Left ventricle myocardium inferior (tissue), 1 donor: ENCODE data around the gene SNRPA. TPM values are rescaled to one million over a fixed set of nuclear protein-coding genes. Genes with fewer than 3 reads are reported as not detected.

Experiments
- DNase-seq: peaks from one replicate; pipeline ENCODE4 v3.0.0-alpha.2; 2020
- H3K27ac ChIP-seq: fragments of 200-600 bp; replicated peaks from 2 replicates; pipeline ENCODE4 v1.8.0; 2021
- H3K27me3 ChIP-seq: fragments of 200-600 bp; 2 replicates; pipeline ENCODE4 v1.8.0; 2021; ENCODE audit warnings: low read depth
- H3K36me3 ChIP-seq: fragments of 200-600 bp; 2 replicates; pipeline ENCODE4 v1.8.0; 2021
- H3K4me1 ChIP-seq: fragments of 200-600 bp; 2 replicates; pipeline ENCODE4 v1.8.0; 2021
- H3K4me3 ChIP-seq: fragments of 200-600 bp; 2 replicates; pipeline ENCODE4 v1.8.0; 2021; ENCODE audit warnings: mild to moderate bottlenecking, moderate library complexity
- H3K9me3 ChIP-seq: fragments of 200-600 bp; replicated peaks from 2 replicates; pipeline ENCODE4 v1.8.0; 2021
- intact Hi-C: fragments of 100-400 bp; cut with micrococcal nuclease; formaldehyde crosslinking; loops from one replicate; pipeline ENCODE4 v1.11.0; 2022
- total RNA-seq: library from RNA; stranded (reverse); fragmentation: NEBNext Ultra II Directional; extraction: Animal tissue kit (Norgen Biotek cat#: 25700); gene quantifications from one replicate; pipeline ENCODE4 v1.2.1, GENCODE V29; 2021
- TF ChIP-seq, protein P1 (sequence below): fragments of 200-600 bp; IDR thresholded peaks from 2 replicates; pipeline ENCODE4 v1.8.0; 2021; ENCODE audit warnings: antibody characterized with exemption, mild to moderate bottlenecking, borderline replicate concordance
- donor health status: DM: no; HTN: yes; CAD: no; lungs with severe emphysema.

Gene SNRPA
- total RNA-seq, 1 donor from 2014 or later: 27.9 TPM

DNA sequence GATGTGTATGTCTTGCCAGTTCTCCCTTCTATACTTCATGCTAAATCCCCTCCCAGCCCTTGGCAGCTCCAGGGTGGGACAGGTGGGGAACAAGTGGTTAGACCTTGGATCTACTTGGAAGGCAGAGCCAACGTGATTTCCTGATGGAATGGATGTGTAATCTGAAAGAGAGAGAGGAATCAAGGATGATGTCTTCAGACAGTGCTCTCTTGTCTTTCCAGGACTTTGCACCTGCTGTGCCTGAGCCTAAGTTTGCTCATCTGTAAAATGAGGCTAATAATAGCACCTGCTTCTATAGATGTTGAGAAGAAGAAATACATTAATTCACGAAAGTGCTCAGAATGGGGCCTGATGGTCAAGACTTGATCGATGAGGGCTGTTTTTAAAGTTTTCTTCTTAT lies 41.0 kb downstream of the SNRPA start:
- peaks cover 25% of the 10 kb centered on the region for H3K36me3 ChIP-seq

DNA sequence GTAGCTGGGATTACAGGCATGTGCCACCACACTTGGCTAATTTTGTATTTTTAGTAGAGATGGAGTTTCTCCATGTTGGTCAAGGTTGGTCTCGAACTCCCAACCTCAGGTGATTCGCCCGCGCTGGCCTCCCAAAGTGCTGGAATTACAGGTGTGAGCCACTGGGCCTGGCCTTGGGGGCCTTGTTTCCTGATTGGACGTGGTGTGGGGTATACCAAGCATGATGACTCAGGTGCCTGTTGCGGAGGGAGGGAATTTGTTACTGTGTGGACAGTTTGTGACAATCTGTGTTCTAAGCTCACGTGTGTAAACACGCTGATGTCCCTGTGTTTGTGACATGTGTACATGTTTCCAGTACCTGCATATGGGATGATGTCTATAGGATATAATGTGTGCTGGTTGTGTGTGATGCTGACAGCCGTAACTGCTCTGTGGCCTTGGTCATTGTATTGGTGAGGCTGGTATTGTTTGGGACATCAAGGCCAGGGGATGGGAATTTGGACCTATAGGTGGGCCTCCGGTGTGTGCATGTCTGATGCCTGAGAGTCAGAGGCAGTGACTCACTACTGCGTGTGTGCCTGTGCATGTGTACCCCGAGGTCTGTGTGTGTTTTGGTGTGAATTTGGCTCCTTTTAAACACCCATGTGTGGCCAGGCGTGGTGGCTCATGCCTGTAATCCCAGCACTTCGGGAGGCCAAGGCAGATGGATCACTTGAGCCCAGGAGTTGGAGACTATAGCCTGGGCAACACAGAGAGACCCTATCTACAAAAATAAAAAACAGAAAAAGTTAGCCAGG lies 46.4 kb downstream of the SNRPA start:
- DNase-seq: no peak
- Histone ChIP-seq H3K4me1 (peaks cover 39% of the 10 kb centered on the region), H3K36me3 (peaks cover 29% of the 10 kb centered on the region), H3K27me3 (no peaks in the 10 kb centered on the region), H3K9me3 (no peaks in the 10 kb centered on the region), H3K4me3 (peak overlapping the region; percentile 97), H3K27ac (peak overlapping the region; percentile 99)
- intact Hi-C loops: no loop called here
- TF ChIP-seq, protein P1, sequence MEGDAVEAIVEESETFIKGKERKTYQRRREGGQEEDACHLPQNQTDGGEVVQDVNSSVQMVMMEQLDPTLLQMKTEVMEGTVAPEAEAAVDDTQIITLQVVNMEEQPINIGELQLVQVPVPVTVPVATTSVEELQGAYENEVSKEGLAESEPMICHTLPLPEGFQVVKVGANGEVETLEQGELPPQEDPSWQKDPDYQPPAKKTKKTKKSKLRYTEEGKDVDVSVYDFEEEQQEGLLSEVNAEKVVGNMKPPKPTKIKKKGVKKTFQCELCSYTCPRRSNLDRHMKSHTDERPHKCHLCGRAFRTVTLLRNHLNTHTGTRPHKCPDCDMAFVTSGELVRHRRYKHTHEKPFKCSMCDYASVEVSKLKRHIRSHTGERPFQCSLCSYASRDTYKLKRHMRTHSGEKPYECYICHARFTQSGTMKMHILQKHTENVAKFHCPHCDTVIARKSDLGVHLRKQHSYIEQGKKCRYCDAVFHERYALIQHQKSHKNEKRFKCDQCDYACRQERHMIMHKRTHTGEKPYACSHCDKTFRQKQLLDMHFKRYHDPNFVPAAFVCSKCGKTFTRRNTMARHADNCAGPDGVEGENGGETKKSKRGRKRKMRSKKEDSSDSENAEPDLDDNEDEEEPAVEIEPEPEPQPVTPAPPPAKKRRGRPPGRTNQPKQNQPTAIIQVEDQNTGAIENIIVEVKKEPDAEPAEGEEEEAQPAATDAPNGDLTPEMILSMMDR: no peak

More for the DNA sequence above, 41.0 kb downstream of the SNRPA start:
- no peaks in the 10 kb centered on the region for H3K9me3 ChIP-seq
- no peak overlapping the region for H3K27ac ChIP-seq
- intact Hi-C loops: no loop called here
- H3K4me3 ChIP-seq: no peak overlapping the region
- no peaks in the 10 kb centered on the region for H3K4me1 ChIP-seq
- no peak for DNase-seq
- no peaks in the 10 kb centered on the region for H3K27me3 ChIP-seq
- TF ChIP-seq, protein P1: no peak

DNA sequence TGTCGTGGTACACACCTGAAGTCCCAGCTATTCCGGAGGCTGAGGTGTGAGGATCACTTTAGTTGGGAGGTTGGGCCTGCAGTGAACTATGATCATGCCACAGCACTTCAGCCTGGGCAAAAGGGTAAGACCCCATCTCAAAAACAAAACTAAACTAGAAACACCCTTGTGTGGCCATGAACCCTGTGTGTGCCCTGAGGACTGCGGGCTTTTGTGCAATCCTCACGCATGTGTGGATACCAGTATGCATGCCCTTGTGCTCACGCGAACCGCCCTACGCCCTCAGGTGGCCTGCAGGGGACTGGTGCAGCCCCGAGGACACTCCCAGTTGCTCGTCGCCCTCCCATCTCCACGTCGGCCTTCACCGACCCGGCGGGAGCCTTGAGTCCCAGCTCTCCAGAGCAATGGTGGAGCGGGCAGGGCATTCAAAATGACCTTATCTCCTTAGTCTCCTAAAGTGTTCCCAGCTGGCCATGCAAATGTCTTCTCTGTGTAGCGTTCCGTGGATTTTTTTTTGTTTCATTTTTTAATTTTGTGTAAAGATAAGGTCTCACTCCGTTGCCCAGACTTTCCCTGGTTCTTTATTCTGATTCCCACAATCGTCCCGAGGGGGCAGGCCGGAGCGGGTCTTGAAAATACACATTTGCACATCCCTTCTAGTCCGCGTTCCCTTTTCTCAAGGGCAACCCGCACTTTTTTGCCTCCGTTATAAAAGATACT lies 47.1 kb downstream of the SNRPA start:
- peak; percentile 60 for DNase-seq
- peaks cover 21% of the 10 kb centered on the region for H3K36me3 ChIP-seq
- H3K4me1 ChIP-seq: peaks cover 47% of the 10 kb centered on the region
- intact Hi-C loops: no loop called here
- H3K27ac ChIP-seq: peak overlapping the region; percentile 99
- no peaks in the 10 kb centered on the region for H3K27me3 ChIP-seq
- peak overlapping the region; percentile 97 for H3K4me3 ChIP-seq
- H3K9me3 ChIP-seq: no peaks in the 10 kb centered on the region
- TF ChIP-seq, protein P1: peak; percentile 57

DNA sequence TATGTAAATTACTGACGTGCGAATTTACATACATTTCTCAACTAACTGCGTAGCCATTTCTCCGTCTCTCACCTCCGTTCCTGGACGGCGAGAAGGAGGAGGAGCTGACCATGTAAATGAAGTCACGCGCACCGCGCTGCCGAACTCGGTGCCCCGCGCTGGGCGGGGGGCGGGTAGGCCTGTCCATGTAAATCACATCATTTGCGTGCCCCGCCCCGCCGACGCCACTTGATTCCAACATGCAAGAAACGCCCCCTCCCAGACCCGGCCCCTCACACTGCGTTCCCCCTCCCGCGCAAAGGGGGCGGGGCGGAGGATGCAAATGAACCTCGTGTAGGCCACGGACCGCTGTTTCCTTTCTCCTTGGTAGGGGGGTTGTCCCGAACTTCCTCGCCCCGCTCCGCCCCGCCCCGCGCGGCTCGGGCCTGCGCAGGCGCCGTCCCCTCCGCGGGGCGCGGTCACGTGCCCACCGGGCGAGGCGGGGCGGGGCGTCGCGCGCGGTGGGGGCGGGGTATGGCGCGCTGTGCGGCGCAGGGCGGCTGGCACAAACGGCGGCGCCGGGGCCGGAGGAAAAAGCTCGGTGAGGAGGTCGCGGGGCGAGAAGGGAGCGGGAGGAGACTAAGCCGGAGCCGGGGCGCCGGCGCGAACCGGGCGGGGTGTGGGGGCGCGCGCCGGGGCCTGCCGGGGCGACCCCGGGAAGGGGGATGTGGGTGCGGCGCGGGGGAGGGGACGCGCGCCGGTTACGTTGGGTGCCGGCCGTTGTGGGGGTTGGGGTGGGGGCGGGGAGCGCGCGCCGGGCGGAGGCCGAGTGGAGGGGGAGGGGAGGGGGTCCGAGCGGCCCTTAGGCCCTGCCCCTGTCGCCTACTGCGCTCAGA lies 47.9 kb downstream of the SNRPA start, which contains the start of gene EGLN2:
Gene EGLN2 (plus strand): TSS at position 509 of the 875 bp plus-strand sequence. CDS start 1,382 bp downstream, outside the sequence.
- TF ChIP-seq, protein P1: no peak

More for the DNA sequence above, 47.9 kb downstream of the SNRPA start, which contains the start of gene EGLN2:
- H3K4me1 ChIP-seq: peaks cover 55% of the 10 kb centered on the region
- H3K27me3 ChIP-seq: no peaks in the 10 kb centered on the region
- peaks cover 19% of the 10 kb centered on the region for H3K36me3 ChIP-seq
- intact Hi-C loops: no loop called here
- H3K27ac ChIP-seq: peak within 1 kb of the TSS; percentile 99
- peak within 1 kb of the TSS; percentile 97 for H3K4me3 ChIP-seq
- peak; percentile 100 for DNase-seq
- no peaks in the 10 kb centered on the region for H3K9me3 ChIP-seq
